Measurements from ENCODE around the gene MOB3B.

The MOB3B gene

DNA sequence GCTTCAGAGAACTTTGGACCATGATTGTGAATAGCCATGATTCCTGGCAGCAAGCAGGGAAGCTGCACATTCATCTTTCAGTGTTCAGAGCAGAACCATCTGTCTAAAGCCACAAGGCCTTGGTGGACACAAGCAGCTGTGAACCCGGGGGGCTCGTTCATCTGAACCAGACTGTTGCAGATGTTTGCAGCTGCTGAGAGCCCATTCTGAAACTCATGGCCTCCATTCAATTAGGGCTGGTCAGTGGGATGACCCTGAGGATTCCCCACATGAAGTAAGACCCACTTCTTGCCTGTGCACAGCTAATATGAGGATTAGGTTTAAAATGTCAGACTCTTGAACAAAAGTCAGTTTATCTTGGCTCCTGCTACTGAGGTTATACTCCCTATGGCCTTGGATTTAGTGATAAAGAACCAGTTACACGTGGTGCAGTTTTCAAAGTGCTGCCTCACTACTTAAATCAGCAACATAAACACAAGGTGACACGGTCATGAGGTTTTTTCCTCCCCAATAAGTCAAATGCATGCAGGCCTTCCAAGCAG, 115.3 kb downstream of the MOB3B start:
- peak; percentile 90 for DNase-seq

DNA sequence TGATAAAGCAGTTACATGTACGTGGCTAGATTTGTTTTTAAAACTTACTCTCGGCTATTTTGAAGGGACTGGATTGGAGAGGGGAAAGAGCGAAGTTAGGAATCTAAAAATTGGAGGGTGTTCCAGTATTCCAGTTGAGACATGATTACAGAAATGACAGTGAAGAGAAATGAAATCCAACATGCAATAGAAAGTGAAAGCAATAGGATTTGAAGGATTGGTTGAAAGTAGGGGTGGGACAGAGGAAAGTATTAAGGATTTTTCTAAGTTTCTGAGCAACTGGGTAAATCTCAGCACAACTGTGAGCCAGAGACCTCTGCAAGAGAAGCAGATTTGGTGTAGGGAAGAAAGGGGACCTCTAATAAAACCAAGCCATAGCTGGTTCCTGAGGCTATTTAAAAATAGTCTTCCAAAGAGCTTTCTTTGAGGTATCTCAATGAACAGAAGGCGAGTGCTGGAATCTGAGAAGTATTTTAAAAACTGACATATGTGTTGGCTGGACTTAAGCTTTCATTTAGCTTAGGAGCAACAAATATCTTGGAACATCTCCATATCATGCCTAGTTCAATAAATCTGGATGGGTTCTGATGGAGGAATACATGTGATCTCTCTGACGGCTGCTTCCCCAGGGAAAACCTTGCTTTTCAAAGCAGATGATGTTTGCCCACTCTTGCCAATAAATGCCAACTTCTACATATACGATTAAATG, 115.9 kb downstream of the MOB3B start:
- no peak for DNase-seq

DNA sequence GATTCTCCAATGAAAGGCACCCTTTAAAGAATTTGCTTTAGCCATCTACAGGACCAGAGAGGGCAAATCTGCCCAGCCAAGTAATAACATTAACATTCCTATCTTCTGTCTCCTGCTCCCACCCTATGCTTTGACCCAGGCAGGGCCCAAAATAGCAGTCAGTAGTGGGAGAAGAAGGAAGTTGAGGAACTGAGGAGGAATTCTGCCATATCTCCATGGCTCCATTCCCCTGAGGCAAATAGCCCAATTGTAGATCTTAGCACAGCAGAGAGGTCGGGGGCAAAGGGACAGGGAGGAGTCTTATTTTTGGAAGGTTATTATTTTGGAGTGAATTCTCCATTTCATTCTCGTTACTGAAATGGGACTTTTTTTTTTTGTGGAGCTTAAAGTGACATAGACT, 116.7 kb downstream of the MOB3B start:
- DNase-seq = no peak

DNA sequence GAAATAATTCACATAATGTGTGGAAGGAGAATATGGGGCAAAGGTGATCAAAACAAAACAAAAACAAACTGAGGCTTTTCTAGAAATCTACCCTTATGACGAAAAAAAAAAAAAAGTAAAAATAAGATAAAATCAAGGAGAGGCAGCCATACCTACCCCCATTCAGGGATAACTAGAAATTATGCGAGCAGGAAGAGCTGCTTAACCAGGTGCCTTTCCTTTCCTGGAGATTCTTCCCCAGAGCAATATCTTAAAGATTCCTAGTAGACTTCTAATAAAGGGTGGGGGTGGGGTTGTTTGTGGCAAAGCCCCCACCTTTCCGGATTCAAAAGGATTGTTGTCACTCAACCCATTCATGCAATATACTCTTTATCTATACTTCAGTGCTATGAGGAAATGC, 117.5 kb downstream of the MOB3B start:
- no peak for DNase-seq

GRCh38 chr9:27408482-27408881, 121.1 kb downstream of the MOB3B start:
- no peak for DNase-seq

DNA sequence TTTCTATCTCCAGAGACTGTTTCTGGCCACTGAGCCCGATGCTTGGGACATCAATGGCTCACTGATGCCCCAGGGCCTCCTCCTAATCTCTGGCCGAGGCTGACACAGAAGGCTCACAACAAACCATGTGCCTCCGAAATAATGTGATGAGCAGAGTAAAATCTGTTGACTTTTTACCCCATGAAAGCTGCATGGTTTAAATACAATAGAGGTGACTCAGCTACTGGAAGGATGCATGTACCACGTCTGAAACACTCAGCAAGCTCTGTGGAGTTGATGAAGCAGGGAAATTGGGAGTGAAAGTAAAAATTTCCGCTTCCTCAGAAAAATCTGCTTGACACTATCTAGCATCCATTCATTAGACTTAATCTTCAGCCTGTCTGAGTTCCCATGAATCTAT, 121.6 kb downstream of the MOB3B start:
- no peak for DNase-seq

- no peak for DNase-seq
Observed at GRCh38 chr9:27407491-27407890, 122.1 kb downstream of the MOB3B start.

DNA sequence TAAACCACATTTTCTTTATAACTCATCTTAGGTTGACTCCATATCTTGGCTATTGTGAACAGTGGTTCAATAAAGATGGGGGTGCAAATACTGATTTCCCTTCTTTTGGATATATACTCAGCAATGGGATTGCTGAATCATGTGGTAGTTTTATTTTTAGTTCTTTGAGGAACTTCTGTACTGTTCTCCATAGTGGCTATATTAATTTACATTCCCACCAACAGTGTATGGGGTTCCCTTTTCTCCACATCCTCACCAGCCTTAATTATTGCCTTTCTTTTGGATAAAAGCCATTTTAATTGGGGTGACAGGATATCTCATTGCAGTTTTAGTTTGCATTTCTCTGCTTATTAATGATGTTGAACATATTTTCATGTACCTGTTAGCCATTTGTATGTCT, 125.0 kb downstream of the MOB3B start:
- no peak for DNase-seq

- DNase-seq = no peak
Observed at GRCh38 chr9:27402626-27403025, 127.0 kb downstream of the MOB3B start.

- no peak for DNase-seq
Observed at GRCh38 chr9:27400334-27400880, 129.2 kb downstream of the MOB3B start.

DNA sequence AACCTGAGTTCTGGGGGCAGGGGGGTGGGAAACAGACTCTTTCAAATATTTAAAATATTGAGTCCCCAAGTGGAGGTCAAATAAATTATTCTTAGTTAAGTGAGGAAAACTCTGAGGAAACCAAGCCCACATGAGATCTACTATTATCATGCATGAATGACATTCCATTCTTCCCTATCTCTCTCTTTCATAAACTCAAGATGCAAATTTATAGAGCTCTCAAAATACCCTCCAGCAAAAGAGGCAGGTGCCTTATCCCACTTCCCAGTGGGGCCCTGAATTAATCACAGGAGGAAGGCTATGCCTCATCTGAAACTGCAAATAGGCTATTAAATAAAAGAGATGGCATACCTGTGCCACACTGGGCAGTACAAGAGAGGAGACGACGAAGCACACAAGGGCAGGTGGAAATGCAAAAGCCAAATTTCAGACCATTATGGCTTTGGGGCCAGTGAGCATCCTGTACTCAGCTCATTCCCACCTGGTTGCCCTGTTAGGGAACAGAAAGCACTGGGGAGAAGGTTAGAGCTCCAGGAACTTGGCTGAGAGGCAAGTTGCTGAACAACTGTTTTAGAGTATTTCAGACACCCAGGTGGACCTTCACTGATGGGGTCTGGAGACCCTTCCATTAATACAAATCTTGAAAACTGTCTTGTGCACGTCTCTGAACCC, 130.5 kb downstream of the MOB3B start:
- DNase-seq = no peak

- DNase-seq = no peak
Observed at GRCh38 chr9:27396495-27396894, 133.1 kb downstream of the MOB3B start.

DNA sequence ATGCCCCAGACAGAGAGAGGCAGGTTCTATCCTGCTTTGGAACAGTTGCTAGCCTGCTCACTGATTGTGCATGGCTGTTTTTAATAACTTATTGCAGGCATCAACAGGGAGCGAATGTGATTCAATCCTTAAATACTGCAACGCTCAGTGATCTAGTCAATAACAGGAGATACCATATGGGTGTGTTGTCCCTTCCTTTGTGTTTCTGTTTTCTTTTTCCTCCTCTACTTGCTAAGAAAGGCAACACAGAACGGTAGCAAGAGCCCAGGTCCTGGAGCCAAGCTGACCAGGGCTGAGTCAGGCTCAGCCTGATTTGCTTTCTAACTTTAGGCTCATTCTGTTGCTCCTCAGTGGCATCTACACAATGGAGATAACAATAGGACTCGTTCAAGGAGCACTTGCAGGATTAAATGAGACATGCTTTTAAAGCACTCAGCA, 134.1 kb downstream of the MOB3B start:
- no peak for DNase-seq

- no peak for DNase-seq
Observed at GRCh38 chr9:27394826-27395201, 134.8 kb downstream of the MOB3B start.

DNA sequence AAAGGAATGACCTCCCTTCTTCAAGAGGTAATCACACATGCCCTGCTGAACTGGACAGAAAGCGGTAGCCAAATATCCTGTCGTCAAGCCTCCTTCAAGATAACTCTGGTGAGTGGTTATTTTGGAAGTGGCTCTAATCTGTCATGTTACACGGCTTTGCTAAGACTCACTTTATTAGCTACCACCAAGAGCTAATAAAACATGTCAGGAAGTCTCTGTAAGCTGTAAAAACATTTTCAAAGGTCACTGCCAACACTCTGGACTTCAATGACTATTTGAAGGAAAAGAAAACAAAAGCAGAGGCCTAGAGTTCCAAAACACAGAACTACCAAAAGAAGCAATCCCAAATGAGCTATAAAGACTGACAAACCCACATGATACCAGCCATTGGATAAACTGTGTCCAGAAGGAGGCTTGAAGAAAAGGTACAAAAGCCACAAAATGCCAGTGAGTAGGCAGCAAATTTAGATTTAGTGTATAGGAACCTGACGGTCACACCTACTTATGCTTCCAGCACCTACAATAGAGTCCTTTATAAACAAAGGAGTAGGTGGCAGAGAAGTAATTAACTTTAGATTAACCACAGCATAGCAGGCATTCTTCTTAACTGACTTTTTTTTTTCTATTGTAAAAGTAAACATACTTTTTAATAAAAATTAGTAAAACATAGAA, 135.3 kb downstream of the MOB3B start:
- no peak for DNase-seq

DNA sequence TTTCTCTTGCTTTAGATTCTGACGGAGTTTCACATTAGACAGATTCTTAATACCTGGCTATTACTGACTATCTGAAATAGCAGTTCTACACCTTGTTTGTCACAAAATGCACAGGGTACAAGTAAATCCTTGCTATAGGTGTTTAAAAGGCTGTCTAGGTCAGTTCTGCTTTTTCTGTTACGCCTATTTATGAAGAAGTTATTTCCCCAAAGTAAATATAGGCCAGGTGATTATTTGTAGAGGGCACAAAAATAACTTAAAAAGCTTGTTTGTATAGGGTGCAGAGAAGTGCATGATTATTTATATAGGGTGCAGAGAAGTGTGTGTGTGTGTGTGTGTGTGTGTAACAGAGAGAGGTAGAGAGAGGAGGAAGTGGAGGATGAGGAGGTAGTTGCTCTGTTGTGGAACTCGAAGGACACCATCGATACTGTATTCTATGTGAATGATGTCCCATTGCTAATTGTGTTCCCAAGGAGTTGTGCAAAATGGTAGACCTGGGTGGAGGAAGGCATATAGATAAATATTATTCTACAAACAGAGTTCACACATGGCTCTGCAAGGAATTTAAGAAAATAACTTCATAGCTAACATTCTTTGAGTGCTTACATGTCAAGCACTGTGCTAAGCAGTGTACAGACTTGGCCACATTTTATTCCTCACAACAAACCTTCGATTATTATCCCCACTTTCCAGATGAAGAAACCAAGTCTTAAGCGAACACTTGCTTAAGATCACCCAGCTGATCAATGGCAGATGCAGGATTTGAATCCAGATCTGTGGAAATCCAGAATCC, 136.4 kb downstream of the MOB3B start:
- no peak for DNase-seq

GRCh38 chr9:27392451-27392850, 137.2 kb downstream of the MOB3B start:
- no peak for DNase-seq

- no peak for DNase-seq
Observed at GRCh38 chr9:27391040-27391895, 138.3 kb downstream of the MOB3B start.

- DNase-seq = no peak
Observed at GRCh38 chr9:27388150-27388549, 141.5 kb downstream of the MOB3B start.

GRCh38 chr9:27387722-27388121, 141.9 kb downstream of the MOB3B start:
- DNase-seq = no peak

DNA sequence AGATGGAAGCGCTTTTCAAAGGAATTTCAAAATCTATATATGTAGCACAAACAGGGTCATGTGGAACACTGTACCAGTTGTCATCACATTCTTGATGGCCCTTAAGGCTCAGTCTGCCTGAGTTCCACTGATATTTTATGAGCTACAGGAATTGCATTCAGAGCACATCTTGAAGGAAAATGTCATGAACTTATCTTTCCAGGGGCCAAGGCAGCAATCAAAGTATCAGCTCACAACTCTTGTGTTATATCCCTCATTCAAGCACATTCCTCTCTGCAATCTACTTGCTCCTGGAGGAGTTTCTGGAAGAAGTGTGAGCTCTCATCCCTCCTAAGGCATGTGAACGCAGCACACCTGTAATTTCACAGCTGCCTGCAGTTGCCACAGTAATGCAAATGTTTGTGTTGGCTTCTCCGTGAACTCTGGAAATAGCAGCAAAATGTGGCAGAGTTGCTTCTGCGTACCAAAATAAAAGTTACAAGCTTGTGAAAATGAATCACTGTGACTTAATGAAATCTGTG, 143.0 kb downstream of the MOB3B start:
- peak; percentile 53 for DNase-seq

All from femur (tissue), 1 donor.